CD14-positive monocyte (primary cell): ENCODE data around the gene METTL22. TPM values are rescaled to one million over a fixed set of nuclear protein-coding genes. Genes with fewer than 3 reads are reported as not detected.

ENCODE experiments used
- DNase-seq, 3 donors: peaks; one replicate each; pipeline ENCODE4 v3.0.0-alpha.2; 2011 to 2022
- H2AFZ ChIP-seq: 2 replicates; pipeline ENCODE4 v1.6.0; 2012; ENCODE audit warnings: mild to moderate bottlenecking, low read depth, low read length, inconsistent platforms; ENCODE audit not compliant: insufficient read depth, poor library complexity, severe bottlenecking
- H3K27ac ChIP-seq, 2 donors: 1 replicate in 1 of 2; 2 replicates in 1 of 2; pipeline ENCODE4 v1.5.1; 2012 to 2013; ENCODE audit warnings: low read length in 2 of 2, control low read depth in 1 of 2, inconsistent platforms in 1 of 2, low read depth in 1 of 2, mild to moderate bottlenecking in 1 of 2
- H3K27me3 ChIP-seq, 2 donors: one replicate each; pipeline versions ENCODE4 v1.6.0 to v1.6.1; 2011 to 2013; ENCODE audit warnings: low read length in 2 of 2; ENCODE audit not compliant: control insufficient read depth in 2 of 2, insufficient read depth in 2 of 2
- H3K36me3 ChIP-seq, 2 donors: replicated peaks in 1 of 2; 1 replicate in 1 of 2; 2 replicates in 1 of 2; pipeline versions ENCODE4 v1.5.1 to v1.6.1; 2012 to 2013; ENCODE audit warnings: low read length in 2 of 2, control low read depth in 1 of 2, inconsistent platforms in 1 of 2, mild to moderate bottlenecking in 1 of 2; ENCODE audit not compliant: insufficient read depth in 2 of 2, control insufficient read depth in 1 of 2
- H3K4me1 ChIP-seq, 2 donors: 1 replicate in 1 of 2; 2 replicates in 1 of 2; pipeline versions ENCODE4 v1.5.1 to v1.6.1; 2012 to 2013; ENCODE audit warnings: low read length in 2 of 2, control low read depth in 1 of 2, inconsistent platforms in 1 of 2, mild to moderate bottlenecking in 1 of 2, moderate library complexity in 1 of 2; ENCODE audit not compliant: insufficient read depth in 2 of 2, control insufficient read depth in 1 of 2
- H3K4me2 ChIP-seq: replicated peaks from 2 replicates; pipeline ENCODE3; 2012; ENCODE audit warnings: low read length, moderate library complexity, mild to moderate bottlenecking; ENCODE audit not compliant: poor library complexity, severe bottlenecking; ENCODE audit errors: extremely low read depth
- H3K4me3 ChIP-seq, 3 experiments: fragments of 200-600 bp in 1 of 3; sonication (generic) in 1 of 3; replicated peaks in 1 of 3; 1 replicate in 2 of 3; 2 replicates in 1 of 3; pipeline ENCODE4 v1.5.1; 2011 to 2013; ENCODE audit warnings: low read length in 3 of 3, mild to moderate bottlenecking in 3 of 3, control low read depth in 2 of 3, low read depth in 2 of 3, inconsistent platforms in 1 of 3, moderate library complexity in 1 of 3
- H3K79me2 ChIP-seq: 2 replicates; pipeline ENCODE4 v1.6.0; 2012; ENCODE audit warnings: mild to moderate bottlenecking, control low read depth, inconsistent platforms, low read length, moderate library complexity; ENCODE audit not compliant: insufficient read depth
- H3K9ac ChIP-seq: 2 replicates; pipeline ENCODE4 v1.6.0; 2017; ENCODE audit warnings: low read length, mild to moderate bottlenecking; ENCODE audit not compliant: insufficient read depth, poor library complexity, severe bottlenecking
- H3K9me3 ChIP-seq, 2 donors: replicated peaks in 1 of 2; 1 replicate in 1 of 2; 2 replicates in 1 of 2; pipeline versions ENCODE4 v1.5.1 to v1.6.1; 2012 to 2013; ENCODE audit warnings: low read length in 2 of 2, control low read depth in 1 of 2; ENCODE audit not compliant: control insufficient read depth in 1 of 2, insufficient read depth in 1 of 2
- H4K20me1 ChIP-seq: 2 replicates; pipeline ENCODE4 v1.6.0; 2012; ENCODE audit warnings: mild to moderate bottlenecking, low read length, control low read depth, moderate library complexity; ENCODE audit not compliant: insufficient read depth
- H3K27ac Mint-ChIP-seq, 7 donors: one replicate each; pipeline ENCODE4 v1.8.0; 2020; ENCODE audit warnings: mild to moderate bottlenecking in 7 of 7, mixed read lengths in 7 of 7, moderate library complexity in 6 of 7, inconsistent platforms in 2 of 7
- H3K27me3 Mint-ChIP-seq, 3 donors: one replicate each; pipeline ENCODE4 v1.8.0; 2021 to 2022; ENCODE audit warnings: low read depth in 3 of 3, mild to moderate bottlenecking in 3 of 3, mixed read lengths in 3 of 3, moderate library complexity in 3 of 3, inconsistent platforms in 1 of 3
- H3K36me3 Mint-ChIP-seq, 2 donors: one replicate each; pipeline ENCODE4 v1.8.0; 2020; ENCODE audit warnings: mixed read lengths in 2 of 2, inconsistent platforms in 1 of 2, mild to moderate bottlenecking in 1 of 2
- H3K4me1 Mint-ChIP-seq: one replicate; pipeline ENCODE4 v1.8.0; 2020; ENCODE audit warnings: mild to moderate bottlenecking, mixed read lengths
- H3K4me3 Mint-ChIP-seq, 2 donors: one replicate each; pipeline ENCODE4 v1.8.0; 2020; ENCODE audit warnings: mild to moderate bottlenecking in 2 of 2, mixed read lengths in 2 of 2, moderate library complexity in 1 of 2
- H3K9me3 Mint-ChIP-seq, 7 donors: one replicate each; pipeline ENCODE4 v1.8.0; 2020 to 2022; ENCODE audit warnings: mixed read lengths in 7 of 7, mild to moderate bottlenecking in 6 of 7, moderate library complexity in 6 of 7, inconsistent platforms in 2 of 7
- WGBS: methylation state at CpG from one replicate; pipeline ENCODE4 v1.1.5; 2013; ENCODE audit warnings: missing lambda C conversion rate; ENCODE audit not compliant: insufficient coverage; 5-methylcytosine and 5-hydroxymethylcytosine counted together
- intact Hi-C, 2 donors: fragments of 100-400 bp; cut with micrococcal nuclease; formaldehyde crosslinking; loops; one replicate each; pipeline versions ENCODE4 v1.15.0 to v1.15.1; 2023
- polyA plus RNA-seq, 3 donors: library from polyadenylated mRNA; depleted of rRNA in 1 of 3; unstranded in 2 of 3; stranded (reverse) in 1 of 3; fragments of 300-500 nt in 2 of 3; fragments of >200 nt in 1 of 3; fragmentation: Illumina TruSeq in 2 of 3; gene quantifications; 1 replicate in 2 of 3; 2 replicates in 1 of 3; pipeline ENCODE4 v1.2.3, GENCODE V29; 2012 to 2021
- TF ChIP-seq, protein P1 (sequence below): fragments of 200-600 bp; IDR thresholded peaks from one replicate; pipeline ENCODE4 v1.8.0; 2022; ENCODE audit warnings: antibody characterized with exemption, mild to moderate bottlenecking

The METTL22 gene
- polyA plus RNA-seq, 3 donors: 36.0 to 44.0 (median 38.9) TPM

DNA sequence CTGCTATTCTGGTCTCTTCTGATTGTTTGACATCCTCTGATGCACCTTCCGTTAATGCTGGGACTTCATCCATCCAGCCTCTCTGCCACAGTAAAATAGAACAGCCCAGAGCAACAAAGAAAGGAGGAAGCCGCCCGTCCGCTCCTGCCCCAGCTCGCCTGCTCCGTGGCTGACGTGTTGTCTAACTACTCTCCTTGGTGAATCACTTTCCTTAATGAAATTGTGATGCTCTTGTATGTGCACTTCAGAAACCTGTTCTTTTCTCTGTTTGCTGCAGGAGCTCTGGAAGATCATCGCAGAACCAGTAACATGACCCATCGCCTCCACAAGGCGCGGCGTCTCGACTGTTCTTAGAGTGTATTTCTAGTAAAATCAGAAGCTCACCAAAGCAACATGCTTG, 24.3 kb downstream of the METTL22 start:
- peak overlapping the region in 1 of 2 donors; percentile 95 for H3K27ac ChIP-seq
- 50% methylated on average over 4 of the region's 13 CpGs for WGBS
- no peak overlapping the region for H3K9ac ChIP-seq
- Mint-ChIP-seq H3K4me1 (peaks cover 37% of the 10 kb centered on the region), H3K27me3 (peaks cover 0 to 2% (median 0%) of the 10 kb centered on the region in 3 donors), H3K27ac (peak overlapping the region in 6 of 7 donors; percentile 22 to 96 (median 54)), H3K36me3 (peaks cover 72 to 80% of the 10 kb centered on the region in 2 donors), H3K4me3 (peak overlapping the region in 1 of 2 donors; percentile 39), H3K9me3 (no peaks in the 10 kb centered on the region)
- intact Hi-C loops: loop anchor here in 1 of 2 donors (5.0 kb wide), 1 partner anchor 74 kb away; no protein-coding TSS in a partner anchor
- DNase-seq: no peak
- no peaks in the 10 kb centered on the region for H3K9me3 ChIP-seq
- peaks cover 54 to 62% of the 10 kb centered on the region in 2 donors for H3K36me3 ChIP-seq
- H3K4me2 ChIP-seq: peak overlapping the region; percentile 70
- peak overlapping the region in 1 of 3 experiments; percentile 62 for H3K4me3 ChIP-seq
- TF ChIP-seq, protein P1, sequence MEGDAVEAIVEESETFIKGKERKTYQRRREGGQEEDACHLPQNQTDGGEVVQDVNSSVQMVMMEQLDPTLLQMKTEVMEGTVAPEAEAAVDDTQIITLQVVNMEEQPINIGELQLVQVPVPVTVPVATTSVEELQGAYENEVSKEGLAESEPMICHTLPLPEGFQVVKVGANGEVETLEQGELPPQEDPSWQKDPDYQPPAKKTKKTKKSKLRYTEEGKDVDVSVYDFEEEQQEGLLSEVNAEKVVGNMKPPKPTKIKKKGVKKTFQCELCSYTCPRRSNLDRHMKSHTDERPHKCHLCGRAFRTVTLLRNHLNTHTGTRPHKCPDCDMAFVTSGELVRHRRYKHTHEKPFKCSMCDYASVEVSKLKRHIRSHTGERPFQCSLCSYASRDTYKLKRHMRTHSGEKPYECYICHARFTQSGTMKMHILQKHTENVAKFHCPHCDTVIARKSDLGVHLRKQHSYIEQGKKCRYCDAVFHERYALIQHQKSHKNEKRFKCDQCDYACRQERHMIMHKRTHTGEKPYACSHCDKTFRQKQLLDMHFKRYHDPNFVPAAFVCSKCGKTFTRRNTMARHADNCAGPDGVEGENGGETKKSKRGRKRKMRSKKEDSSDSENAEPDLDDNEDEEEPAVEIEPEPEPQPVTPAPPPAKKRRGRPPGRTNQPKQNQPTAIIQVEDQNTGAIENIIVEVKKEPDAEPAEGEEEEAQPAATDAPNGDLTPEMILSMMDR: no peak
- H4K20me1 ChIP-seq: no peaks in the 10 kb centered on the region
- H3K79me2 ChIP-seq: peaks cover 15% of the 10 kb centered on the region
- H3K4me1 ChIP-seq: peaks cover 28% of the 10 kb centered on the region in 2 donors
- no peaks in the 10 kb centered on the region for H3K27me3 ChIP-seq
- no peak overlapping the region for H2AFZ ChIP-seq

GRCh38 chr16:8646326-8647053, 25.0 kb downstream of the METTL22 start:
- TF ChIP-seq, protein P1: no peak
- Mint-ChIP-seq H3K27me3 (no peaks in the 10 kb centered on the region), H3K4me3 (no peak overlapping the region), H3K4me1 (peaks cover 34% of the 10 kb centered on the region), H3K9me3 (no peaks in the 10 kb centered on the region), H3K36me3 (peaks cover 65 to 73% of the 10 kb centered on the region in 2 donors), H3K27ac (peak overlapping the region in 3 of 7 donors; percentile 26 to 86 (median 42))
- Histone ChIP-seq H3K79me2 (peaks cover 15% of the 10 kb centered on the region), H3K27ac (peak overlapping the region in 1 of 2 donors; percentile 95), H2AFZ (no peak overlapping the region), H3K9me3 (no peaks in the 10 kb centered on the region), H3K4me1 (peaks cover 28% of the 10 kb centered on the region in 2 donors), H3K9ac (no peak overlapping the region), H4K20me1 (no peaks in the 10 kb centered on the region), H3K36me3 (peaks cover 49 to 56% of the 10 kb centered on the region in 2 donors), H3K4me3 (no peak overlapping the region), H3K4me2 (no peak overlapping the region), H3K27me3 (no peaks in the 10 kb centered on the region)
- WGBS: 92% methylated on average over 10 of the region's 13 CpGs
- no peak for DNase-seq
- intact Hi-C loops: loop anchor here in 1 of 2 donors (5.0 kb wide), 1 partner anchor 74 kb away; no protein-coding TSS in a partner anchor
